Activated naive CD4-positive, alpha-beta T cell treated with anti-CD3 and anti-CD28 coated beads, Interleukin-2, amount 50 U/mL, for 72 hours (primary cell): Measurements from ENCODE around the gene SPATA20. TPM values are rescaled to one million over a fixed set of nuclear protein-coding genes. Genes with fewer than 3 reads are reported as not detected.

Source experiments
- ATAC-seq, 2 donors: fragments of 150-1000 bp; cut with Tn5 transposase; 2 replicates each; pipeline ENCODE4 v1.10.0; 2021; ENCODE audit warnings: mild to moderate bottlenecking in 2 of 2, moderate library complexity in 2 of 2
- DNase-seq, 2 donors: peaks; one replicate each; pipeline ENCODE4 v3.0.0; 2021 to 2022; ENCODE audit warnings: low spot score in 2 of 2
- H3K27ac Mint-ChIP-seq, 2 donors: one replicate each; pipeline ENCODE4 v1.8.0; 2022; ENCODE audit warnings: mild to moderate bottlenecking in 2 of 2, mixed read lengths in 2 of 2
- H3K36me3 Mint-ChIP-seq, 2 donors: one replicate each; pipeline ENCODE4 v1.8.0; 2022; ENCODE audit warnings: mixed read lengths in 2 of 2
- H3K9me3 Mint-ChIP-seq, 2 donors: one replicate each; pipeline ENCODE4 v1.8.0; 2022; ENCODE audit warnings: mixed read lengths in 2 of 2
- total RNA-seq, 2 donors: library from RNA; stranded (reverse); gene quantifications; one replicate each; pipeline ENCODE4 v1.2.3, GENCODE V29; 2022

SPATA20 gene
- total RNA-seq, 2 donors from 2014 or later = 11.4 to 18.6 TPM

DNA sequence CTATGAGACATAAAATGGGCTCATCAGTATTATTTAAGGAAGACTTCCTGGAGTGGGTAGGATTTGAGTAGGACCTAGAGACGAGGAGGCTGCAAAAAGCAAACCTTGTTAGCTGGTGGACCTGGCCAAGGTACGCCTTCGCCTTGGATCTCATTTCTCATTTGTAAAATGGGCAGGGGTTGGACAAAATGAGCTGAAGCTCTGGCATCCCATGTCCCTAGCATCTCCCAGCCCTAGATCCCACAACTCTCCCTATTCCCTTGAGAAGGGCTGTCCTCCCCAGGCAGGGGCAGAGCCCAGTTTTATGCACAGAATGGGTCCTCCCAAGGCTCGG, 306 bp upstream of the SPATA20 start:
- H3K9me3 Mint-ChIP-seq = no peaks in the 10 kb centered on the region
- H3K36me3 Mint-ChIP-seq = no peaks in the 10 kb centered on the region
- no peak for ATAC-seq
- no peak for DNase-seq
- H3K27ac Mint-ChIP-seq = no peak overlapping the region

- DNase-seq = no peak
- no peak for ATAC-seq
- H3K27ac Mint-ChIP-seq = peak overlapping the region in 1 of 2 donors; percentile 60
These were observed 736 bp downstream of the SPATA20 start for GRCh38 chr17:50547736-50548083.

DNA sequence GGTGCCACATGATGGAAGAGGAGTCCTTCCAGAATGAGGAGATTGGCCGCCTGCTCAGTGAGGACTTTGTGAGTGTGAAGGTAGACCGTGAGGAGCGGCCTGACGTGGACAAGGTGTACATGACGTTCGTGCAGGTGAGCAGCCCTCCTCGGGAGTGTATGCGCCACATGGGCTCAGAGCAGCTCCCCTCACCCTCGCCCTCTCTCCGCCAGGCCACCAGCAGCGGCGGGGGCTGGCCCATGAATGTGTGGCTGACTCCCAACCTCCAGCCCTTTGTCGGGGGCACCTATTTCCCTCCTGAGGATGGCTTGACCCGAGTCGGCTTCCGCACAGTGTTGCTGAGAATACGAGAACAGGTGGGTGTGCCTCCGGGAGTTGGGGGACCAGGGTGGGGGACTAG, 1.9 kb downstream of the SPATA20 start:
- H3K9me3 Mint-ChIP-seq = no peaks in the 10 kb centered on the region
- no peak for ATAC-seq

More at GRCh38 chr17:50547736-50548083, 736 bp downstream of the SPATA20 start:
- Mint-ChIP-seq H3K9me3 (no peaks in the 10 kb centered on the region), H3K36me3 (no peaks in the 10 kb centered on the region)

DNA sequence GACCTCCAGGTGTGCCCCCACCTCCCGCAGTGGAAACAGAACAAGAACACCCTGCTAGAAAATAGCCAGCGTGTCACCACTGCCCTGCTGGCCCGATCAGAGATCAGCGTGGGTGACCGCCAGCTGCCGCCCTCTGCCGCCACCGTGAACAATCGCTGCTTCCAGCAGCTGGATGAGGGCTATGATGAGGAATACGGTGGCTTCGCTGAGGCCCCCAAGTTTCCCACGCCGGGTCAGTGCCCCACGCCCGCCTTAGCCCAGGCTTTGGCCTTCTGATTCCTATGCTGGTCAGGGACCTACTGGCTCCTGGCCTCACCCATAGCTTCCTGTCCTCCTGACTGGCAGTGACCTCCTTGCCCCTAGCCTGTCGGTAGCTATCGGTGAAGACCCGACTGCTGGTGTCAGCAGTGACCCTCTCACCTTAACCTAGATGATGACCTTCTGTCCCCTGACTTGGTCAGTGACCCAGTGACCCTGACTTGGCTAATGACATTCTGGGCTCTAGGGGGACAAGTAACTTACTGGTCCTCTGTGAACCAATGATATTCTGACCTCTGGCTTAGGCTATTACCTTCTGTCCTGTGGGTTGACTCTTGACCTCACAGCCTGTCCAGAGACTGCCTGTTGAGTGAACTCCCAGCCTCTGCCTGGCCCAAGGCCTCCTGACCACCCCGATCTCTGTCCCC, 2.4 kb downstream of the SPATA20 start:
- DNase-seq = no peak
- Mint-ChIP-seq H3K36me3 (no peaks in the 10 kb centered on the region), H3K27ac (peak overlapping the region in 1 of 2 donors; percentile 69), H3K9me3 (no peaks in the 10 kb centered on the region)
- no peak for ATAC-seq

More for the DNA sequence above, 1.9 kb downstream of the SPATA20 start:
- Mint-ChIP-seq H3K27ac (no peak overlapping the region), H3K36me3 (no peaks in the 10 kb centered on the region)
- no peak for DNase-seq

DNA sequence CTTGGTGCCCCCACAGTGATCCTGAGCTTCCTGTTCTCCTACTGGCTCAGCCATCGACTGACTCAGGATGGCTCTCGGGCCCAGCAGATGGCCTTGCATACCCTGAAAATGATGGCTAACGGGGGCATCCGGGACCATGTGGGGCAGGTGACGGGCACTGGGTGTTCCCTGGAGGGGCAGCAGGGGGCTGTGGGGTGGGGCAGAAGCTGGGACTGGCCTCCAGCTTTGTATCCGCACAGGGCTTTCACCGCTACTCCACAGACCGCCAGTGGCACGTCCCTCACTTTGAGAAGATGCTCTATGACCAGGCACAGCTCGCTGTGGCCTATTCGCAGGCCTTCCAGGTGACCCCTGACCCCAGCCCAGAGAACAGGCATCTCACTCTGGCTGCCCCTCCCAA, 3.0 kb downstream of the SPATA20 start:
- Mint-ChIP-seq H3K9me3 (no peaks in the 10 kb centered on the region), H3K27ac (peak overlapping the region in 1 of 2 donors; percentile 69), H3K36me3 (no peaks in the 10 kb centered on the region)
- no peak for DNase-seq
- no peak for ATAC-seq

GRCh38 chr17:50550661-50551432, 3.9 kb downstream of the SPATA20 start:
- no peaks in the 10 kb centered on the region for H3K9me3 Mint-ChIP-seq
- no peaks in the 10 kb centered on the region for H3K36me3 Mint-ChIP-seq
- DNase-seq (no peak), ATAC-seq (no peak)
- no peak overlapping the region for H3K27ac Mint-ChIP-seq

DNA sequence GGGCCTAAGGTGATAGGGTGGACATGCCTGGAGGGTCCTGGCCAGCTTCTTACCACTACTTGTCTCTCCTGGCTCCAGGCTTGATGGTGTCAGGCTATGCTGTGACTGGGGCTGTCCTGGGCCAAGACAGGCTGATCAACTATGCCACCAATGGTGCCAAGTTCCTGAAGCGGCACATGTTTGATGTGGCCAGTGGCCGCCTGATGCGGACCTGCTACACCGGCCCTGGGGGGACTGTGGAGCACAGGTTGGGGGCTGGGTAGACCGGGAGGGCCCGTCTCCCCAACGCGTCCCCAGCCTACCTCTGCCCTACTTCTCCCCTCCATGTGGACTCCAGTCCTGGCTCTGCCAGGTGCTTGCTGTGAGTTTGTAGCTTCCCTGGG, 4.5 kb downstream of the SPATA20 start:
- DNase-seq (no peak), ATAC-seq (no peak)
- H3K36me3 Mint-ChIP-seq = no peaks in the 10 kb centered on the region
- H3K9me3 Mint-ChIP-seq = no peaks in the 10 kb centered on the region
- no peak overlapping the region for H3K27ac Mint-ChIP-seq

GRCh38 chr17:50551884-50552283, 4.9 kb downstream of the SPATA20 start:
- Mint-ChIP-seq H3K36me3 (no peaks in the 10 kb centered on the region), H3K9me3 (no peaks in the 10 kb centered on the region), H3K27ac (no peak overlapping the region)
- no peak for DNase-seq
- no peak for ATAC-seq

DNA sequence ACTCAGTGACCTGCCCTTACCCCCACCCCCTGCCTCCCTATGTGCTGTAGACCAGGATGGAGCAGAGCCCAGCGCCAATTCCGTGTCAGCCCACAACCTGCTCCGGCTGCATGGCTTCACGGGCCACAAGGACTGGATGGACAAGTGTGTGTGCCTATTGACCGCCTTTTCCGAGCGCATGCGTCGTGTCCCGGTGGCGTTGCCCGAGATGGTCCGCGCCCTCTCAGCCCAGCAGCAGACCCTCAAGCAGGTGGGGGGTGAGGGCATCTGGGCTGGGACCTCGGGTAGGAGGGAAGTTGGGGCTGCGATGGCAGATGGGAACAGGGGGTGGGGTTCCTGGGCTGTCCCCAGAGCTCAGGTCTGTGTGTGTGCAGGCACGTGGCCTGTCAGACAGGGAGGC, 7.2 kb downstream of the SPATA20 start:
- no peak for ATAC-seq

GRCh38 chr17:50556803-50557202, 9.8 kb downstream of the SPATA20 start:
- Mint-ChIP-seq H3K36me3 (no peaks in the 10 kb centered on the region), H3K27ac (no peak overlapping the region), H3K9me3 (no peaks in the 10 kb centered on the region)
- DNase-seq = no peak
- no peak for ATAC-seq

More for the DNA sequence above, 7.2 kb downstream of the SPATA20 start:
- H3K36me3 Mint-ChIP-seq = no peaks in the 10 kb centered on the region
- H3K9me3 Mint-ChIP-seq = no peaks in the 10 kb centered on the region
- DNase-seq = no peak
- no peak overlapping the region for H3K27ac Mint-ChIP-seq

GRCh38 chr17:50557630-50558029, 10.7 kb downstream of the SPATA20 start:
- no peak for ATAC-seq

DNA sequence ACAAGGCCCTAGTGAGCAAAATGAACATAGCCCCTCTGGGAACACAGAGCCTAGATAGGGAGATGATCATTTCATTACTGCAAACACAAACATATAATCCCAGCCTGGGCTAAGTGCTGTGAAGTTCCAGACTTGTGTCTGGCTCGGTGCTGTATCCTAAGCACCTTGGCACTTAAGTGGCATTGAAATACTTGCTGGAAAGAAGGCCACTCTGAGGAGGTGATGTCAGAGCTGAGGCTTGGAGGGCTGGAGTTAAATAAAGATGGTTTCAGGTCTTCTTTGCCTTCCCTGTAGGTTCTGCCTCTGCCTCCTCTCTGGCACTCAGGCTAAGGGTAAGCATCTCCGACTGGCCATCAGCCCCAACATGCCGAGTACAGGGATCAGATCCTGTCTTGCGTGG, 11.1 kb downstream of the SPATA20 start:
- Mint-ChIP-seq H3K9me3 (no peaks in the 10 kb centered on the region), H3K36me3 (no peaks in the 10 kb centered on the region), H3K27ac (no peak overlapping the region)
- DNase-seq = no peak
- no peak for ATAC-seq

More at GRCh38 chr17:50557630-50558029, 10.7 kb downstream of the SPATA20 start:
- H3K9me3 Mint-ChIP-seq = no peaks in the 10 kb centered on the region
- DNase-seq = no peak
- H3K27ac Mint-ChIP-seq = no peak overlapping the region
- no peaks in the 10 kb centered on the region for H3K36me3 Mint-ChIP-seq

GRCh38 chr17:50558581-50558940, 11.6 kb downstream of the SPATA20 start:
- DNase-seq (no peak), ATAC-seq (no peak)
- Mint-ChIP-seq H3K9me3 (no peaks in the 10 kb centered on the region), H3K27ac (no peak overlapping the region), H3K36me3 (no peaks in the 10 kb centered on the region)

DNA sequence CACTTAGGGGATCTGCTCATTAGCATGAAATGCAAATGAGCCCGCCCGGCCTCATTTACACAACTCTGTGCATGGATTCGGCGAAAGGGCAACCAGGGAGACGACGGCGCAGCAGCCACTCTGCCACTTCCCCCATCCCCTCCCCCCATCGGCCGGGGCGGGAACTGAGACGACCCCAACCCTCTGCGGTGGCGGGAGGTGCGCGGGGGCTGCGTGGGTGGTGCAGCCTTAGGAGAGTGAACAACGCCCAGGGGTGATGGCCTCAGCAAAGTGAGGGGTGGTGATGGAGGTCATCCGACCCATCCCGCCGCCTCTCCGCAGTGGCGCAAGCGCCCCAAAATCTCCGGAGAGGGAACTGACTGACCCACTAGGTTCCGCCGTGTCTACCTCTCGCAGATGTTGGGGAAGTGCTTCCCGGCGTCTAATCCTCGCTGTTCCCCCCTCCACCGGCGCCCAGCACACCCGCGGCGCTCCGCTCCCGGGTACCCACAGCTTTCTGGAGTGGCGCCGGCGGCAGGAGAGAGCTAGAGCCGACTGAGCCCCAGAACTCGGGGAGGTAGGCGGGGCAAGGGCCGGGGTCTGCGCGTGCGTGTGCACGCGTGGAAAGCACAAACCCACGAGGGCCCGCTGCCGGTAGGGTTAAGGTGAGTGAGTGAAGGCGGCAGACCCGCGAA, 12.1 kb downstream of the SPATA20 start:
- no peak for DNase-seq
- no peak overlapping the region for H3K27ac Mint-ChIP-seq
- H3K36me3 Mint-ChIP-seq = no peaks in the 10 kb centered on the region
- no peaks in the 10 kb centered on the region for H3K9me3 Mint-ChIP-seq
- peak in 1 of 2 donors; percentile 30 for ATAC-seq

DNA sequence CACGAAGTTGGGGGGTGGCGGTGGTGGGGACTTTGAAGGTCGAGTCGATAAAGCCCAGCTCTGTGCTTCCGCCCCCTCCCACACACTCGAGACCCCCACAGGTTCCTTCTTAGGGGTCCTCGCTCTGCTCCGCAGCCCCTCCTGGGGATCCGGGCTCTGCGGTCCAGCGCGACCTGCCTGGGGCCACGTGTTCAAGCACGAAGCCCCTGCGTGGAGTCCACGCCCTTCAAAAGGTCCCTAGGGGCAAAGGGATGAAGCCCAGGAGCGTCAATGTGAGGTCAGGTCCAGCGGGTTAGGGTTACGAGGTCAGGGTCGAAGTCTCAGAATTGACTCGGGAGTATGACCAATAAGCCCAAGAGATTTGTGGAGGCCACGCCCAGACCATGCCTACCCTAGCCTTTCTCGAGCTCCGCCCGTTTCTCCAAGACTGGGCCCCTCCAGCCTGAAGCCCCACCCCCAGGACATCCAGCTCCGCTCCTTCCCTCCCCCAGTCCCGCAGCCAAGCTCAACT, 12.8 kb downstream of the SPATA20 start:
- Mint-ChIP-seq H3K27ac (no peak overlapping the region), H3K9me3 (no peaks in the 10 kb centered on the region), H3K36me3 (no peaks in the 10 kb centered on the region)
- DNase-seq = no peak
- ATAC-seq = peak; percentile 23 to 45

GRCh38 chr17:50560185-50560824, 13.3 kb downstream of the SPATA20 start, which contains the start of gene CACNA1G:
Gene CACNA1G (plus strand): TSS chr17:50560715. CDS start chr17:50561460, 745 bp downstream.
- DNase-seq (peak; percentile 80 to 93), ATAC-seq (peak; percentile 86 to 94)
- Mint-ChIP-seq H3K36me3 (no peaks in the 10 kb centered on the region), H3K27ac (no peak within 1 kb of the TSS), H3K9me3 (no peaks in the 10 kb centered on the region)
